ENCODE results near the gene SLX9. TPM values are rescaled to one million over a fixed set of nuclear protein-coding genes. Genes with fewer than 3 reads are reported as not detected.
"Not testable (repeated sequence)": the region's sequence is repeated elsewhere in the genome, so short reads cannot be mapped to it uniquely, and the experiment has no call there.

Gene SLX9
- polyA plus RNA-seq, 1 experiment: 12.4 TPM

DNA sequence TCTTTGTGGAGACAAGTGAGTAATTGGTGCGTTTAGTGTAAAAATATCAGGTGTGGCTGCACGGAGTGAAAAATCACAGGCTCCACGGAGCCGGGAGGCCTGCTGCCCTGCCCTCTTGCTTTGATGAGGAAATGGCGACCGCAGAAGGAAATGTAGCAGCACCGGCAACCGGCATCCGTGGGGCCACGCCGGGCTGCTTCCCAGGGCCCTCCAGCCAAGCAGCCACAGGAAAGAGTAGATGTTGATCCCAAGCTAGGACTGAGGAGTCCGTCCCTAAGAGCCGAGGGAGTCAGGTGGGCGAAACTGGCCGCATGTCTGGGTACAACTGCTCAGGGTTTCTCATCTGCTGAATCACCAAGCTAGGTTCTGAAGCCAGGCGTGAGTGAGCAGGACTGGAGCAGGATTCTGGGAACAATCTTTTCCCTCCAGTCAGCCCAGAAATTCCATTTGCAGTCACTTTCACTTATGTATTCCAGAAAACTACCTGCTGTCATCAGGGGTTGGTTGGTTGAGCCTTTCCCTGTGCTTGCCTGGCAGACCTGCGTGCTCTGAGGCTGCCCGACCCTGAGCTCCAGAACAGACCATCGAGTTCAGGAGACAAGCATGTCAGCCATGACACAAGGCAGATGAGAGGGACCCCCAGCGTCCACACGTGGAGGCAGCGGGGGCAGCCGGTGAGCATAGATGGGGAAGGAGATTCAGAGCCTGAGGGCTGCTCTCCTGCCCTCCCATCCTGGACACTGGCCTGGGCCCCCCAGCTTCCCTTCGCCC, 13.3 kb upstream of the SLX9 start:
- ChIA-PET CTCF (interaction anchor here (0.8 to 4.0 kb wide), 8 partner anchors 26 to 211 kb away, joined by 3 to 25 read pairs (median 3); partner anchors contain the start of gene PTTG1IP), POLR2A (no interaction called here)
- TF ChIP-seq, protein P1, sequence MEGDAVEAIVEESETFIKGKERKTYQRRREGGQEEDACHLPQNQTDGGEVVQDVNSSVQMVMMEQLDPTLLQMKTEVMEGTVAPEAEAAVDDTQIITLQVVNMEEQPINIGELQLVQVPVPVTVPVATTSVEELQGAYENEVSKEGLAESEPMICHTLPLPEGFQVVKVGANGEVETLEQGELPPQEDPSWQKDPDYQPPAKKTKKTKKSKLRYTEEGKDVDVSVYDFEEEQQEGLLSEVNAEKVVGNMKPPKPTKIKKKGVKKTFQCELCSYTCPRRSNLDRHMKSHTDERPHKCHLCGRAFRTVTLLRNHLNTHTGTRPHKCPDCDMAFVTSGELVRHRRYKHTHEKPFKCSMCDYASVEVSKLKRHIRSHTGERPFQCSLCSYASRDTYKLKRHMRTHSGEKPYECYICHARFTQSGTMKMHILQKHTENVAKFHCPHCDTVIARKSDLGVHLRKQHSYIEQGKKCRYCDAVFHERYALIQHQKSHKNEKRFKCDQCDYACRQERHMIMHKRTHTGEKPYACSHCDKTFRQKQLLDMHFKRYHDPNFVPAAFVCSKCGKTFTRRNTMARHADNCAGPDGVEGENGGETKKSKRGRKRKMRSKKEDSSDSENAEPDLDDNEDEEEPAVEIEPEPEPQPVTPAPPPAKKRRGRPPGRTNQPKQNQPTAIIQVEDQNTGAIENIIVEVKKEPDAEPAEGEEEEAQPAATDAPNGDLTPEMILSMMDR (IDR thresholded peaks at IDR 0.05; ENCODE audit: insufficient read depth, low read depth, low read length): no peak
- Histone ChIP-seq H3K36me3 (ENCODE audit: control insufficient read depth, insufficient read depth, low read length) (no peaks in the 10 kb centered on the region), H3K27me3 (ENCODE audit: control insufficient read depth, insufficient read depth, low read length) (peaks cover 24% of the 10 kb centered on the region), H3K4me3 (ENCODE audit: low read depth, low read length) (no peak overlapping the region)
- DNase-seq (ENCODE audit: low read depth): no peak

DNA sequence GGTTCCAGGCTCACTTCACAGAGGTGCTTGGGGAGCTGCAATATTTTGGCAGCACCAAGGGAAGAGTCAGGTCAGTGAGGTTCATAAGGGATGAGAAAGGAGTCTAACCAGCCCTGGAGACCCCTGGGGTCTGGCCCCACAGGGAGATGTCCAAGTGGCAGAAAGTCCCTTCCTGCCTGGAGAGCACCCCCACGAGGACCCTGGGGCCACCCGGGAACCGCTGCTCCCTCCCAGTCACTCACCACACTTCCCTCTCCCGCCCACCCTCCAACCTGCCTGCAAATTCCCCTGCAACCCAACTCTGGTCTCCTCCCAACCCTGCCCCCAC, 12.6 kb upstream of the SLX9 start:
- H3K4me3 ChIP-seq (ENCODE audit: low read depth, low read length): no peak overlapping the region
- H3K36me3 ChIP-seq (ENCODE audit: control insufficient read depth, insufficient read depth, low read length): no peaks in the 10 kb centered on the region
- DNase-seq (ENCODE audit: low read depth): no peak
- TF ChIP-seq, protein P1 (IDR thresholded peaks at IDR 0.05; ENCODE audit: insufficient read depth, low read depth, low read length): no peak
- ChIA-PET POLR2A (interaction anchor here (0.6 kb wide), 1 partner anchor 46 kb away, joined by 8 read pairs; no protein-coding TSS in a partner anchor), CTCF (interaction anchor here (0.8 to 4.0 kb wide), 7 partner anchors 27 to 210 kb away, joined by 3 to 25 read pairs (median 3); partner anchors contain the start of gene PTTG1IP)
- H3K27me3 ChIP-seq (ENCODE audit: control insufficient read depth, insufficient read depth, low read length): peaks cover 28% of the 10 kb centered on the region

DNA sequence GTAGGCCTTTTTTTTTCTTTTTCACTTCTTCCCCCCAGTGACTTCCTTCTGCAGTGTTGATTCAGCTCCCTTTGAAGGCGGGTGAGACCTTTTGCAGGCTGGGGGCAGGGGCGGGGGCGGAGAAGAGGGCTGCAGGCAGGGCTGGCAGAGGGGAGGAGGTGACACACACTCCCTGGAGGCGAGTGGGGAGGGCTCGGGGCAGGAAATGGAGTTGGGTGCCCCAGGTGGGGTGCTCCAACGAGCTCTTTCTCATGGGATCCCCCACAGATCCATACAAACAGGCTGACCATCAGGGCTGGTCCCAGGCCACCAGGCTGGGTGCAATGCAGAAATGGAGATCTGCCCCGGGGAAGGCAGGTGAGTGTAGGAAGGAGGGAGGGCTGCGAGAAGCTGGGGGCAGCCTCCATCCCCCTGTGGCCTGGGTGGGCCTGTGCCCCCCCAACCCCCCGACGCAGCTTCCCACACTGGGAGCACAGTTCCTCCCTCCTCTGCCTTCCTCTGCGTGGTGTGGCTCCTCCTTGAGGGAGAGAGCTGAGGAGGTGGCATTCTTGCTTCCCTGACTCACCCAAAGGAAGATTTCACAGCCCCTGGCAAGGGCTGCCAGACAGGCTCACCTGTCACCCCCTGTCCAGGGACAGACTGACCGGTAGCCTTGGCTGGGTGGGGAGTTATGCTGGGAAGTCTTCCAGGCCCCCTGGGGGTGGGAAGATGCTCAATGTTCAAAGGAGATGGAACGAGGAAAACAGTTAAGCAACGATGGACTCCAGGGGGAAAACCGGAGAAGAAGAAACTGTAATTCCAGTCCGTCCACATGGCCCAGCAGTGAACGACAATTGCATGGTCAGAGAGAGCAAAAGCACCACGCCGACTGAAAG, 12.0 kb upstream of the SLX9 start:
- DNase-seq (ENCODE audit: low read depth): no peak
- ChIA-PET POLR2A (interaction anchor here (0.5 to 0.6 kb wide), 2 partner anchors 47 to 122 kb away, joined by 3 to 8 read pairs; no protein-coding TSS in a partner anchor), CTCF (interaction anchor here (1.2 to 4.0 kb wide), 3 partner anchors 11 to 209 kb away, joined by 4 to 25 read pairs (median 4); no protein-coding TSS in a partner anchor)
- no peaks in the 10 kb centered on the region for H3K36me3 ChIP-seq (ENCODE audit: control insufficient read depth, insufficient read depth, low read length)
- H3K27me3 ChIP-seq (ENCODE audit: control insufficient read depth, insufficient read depth, low read length): peaks cover 24% of the 10 kb centered on the region
- TF ChIP-seq, protein P1 (IDR thresholded peaks at IDR 0.05; ENCODE audit: insufficient read depth, low read depth, low read length): peak; percentile 24; the same call in 1 of the 2 replicates
- H3K4me3 ChIP-seq (ENCODE audit: low read depth, low read length): no peak overlapping the region

DNA sequence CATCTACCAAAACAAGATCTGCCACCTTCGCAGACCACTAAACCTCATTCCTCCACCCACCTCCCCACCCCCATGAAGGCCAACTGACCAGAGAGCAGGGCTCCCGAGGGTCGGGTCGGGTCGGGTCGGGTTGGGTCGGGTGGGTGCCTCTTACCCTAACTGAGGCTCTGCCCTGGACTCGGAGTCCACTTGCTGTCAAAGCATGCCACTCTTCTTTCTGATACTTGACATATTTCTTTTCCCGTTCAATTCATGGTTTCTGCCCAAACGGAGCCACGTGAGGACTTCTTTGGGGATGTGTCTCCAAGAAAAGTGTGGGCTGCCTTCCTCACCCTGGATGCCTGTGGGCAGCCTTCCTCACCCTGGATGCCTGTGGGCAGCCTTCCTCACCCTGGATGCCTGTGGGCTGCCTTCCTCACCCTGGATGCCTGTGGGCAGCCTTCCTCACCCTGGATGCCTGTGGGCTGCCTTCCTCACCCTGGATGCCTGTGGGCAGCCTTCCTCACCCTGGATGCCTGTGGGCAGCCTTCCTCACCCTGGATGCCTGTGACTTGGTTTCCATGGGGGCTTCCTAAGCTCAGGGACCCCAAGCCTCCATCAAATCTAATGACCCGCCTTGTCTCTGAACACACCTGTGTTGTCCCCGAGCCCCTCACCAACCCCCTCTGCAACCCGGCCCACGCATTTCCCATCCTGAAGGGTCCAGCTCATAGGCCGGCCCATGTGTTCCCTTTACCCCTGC, 11.2 kb upstream of the SLX9 start:
- POLR2A ChIA-PET: interaction anchor here (0.5 kb wide), 1 partner anchor 123 kb away, joined by 3 read pairs; no protein-coding TSS in a partner anchor
- H3K4me3 ChIP-seq (ENCODE audit: low read depth, low read length): not testable (repeated sequence)

DNA sequence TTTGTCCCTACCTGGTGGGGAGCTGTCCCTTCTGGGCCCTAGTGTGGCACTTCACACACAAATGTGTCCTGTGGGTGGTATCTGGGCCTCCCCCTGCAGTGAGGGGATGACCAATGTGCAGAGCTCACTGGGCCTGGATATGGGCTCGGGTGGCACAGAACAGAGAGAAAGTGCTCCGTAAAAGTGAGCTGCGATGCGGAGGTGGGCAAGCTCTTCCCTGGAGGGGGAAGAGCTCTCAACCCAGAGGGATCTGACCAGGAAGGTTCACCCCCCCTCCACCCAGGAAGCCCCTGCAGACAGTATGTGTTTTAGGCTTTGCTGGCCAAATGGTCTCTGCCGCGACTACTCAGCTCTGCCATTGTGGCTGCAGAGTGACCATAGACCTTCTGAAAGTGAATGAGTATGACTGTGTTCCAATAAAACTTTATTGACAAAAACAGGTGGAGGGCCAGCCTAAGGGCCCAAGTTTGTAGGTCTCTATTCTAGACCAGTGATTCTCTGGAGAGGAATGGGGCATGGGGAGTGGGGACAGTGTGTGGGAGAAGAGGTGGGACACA, 10.5 kb upstream of the SLX9 start:
- TF ChIP-seq, protein P1 (IDR thresholded peaks at IDR 0.05; ENCODE audit: insufficient read depth, low read depth, low read length): no peak
- DNase-seq (ENCODE audit: low read depth): no peak
- Histone ChIP-seq H3K27me3 (ENCODE audit: control insufficient read depth, insufficient read depth, low read length) (peaks cover 38% of the 10 kb centered on the region), H3K4me3 (ENCODE audit: low read depth, low read length) (no peak overlapping the region), H3K36me3 (ENCODE audit: control insufficient read depth, insufficient read depth, low read length) (no peaks in the 10 kb centered on the region)
- POLR2A ChIA-PET: no interaction called here
- CTCF ChIA-PET: interaction anchor here (0.6 to 4.0 kb wide), 6 partner anchors 17 to 208 kb away, joined by 3 to 25 read pairs (median 4); no protein-coding TSS in a partner anchor

More for the DNA sequence above, 11.2 kb upstream of the SLX9 start:
- DNase-seq (ENCODE audit: low read depth): peak; percentile 27
- peaks cover 31% of the 10 kb centered on the region for H3K27me3 ChIP-seq (ENCODE audit: control insufficient read depth, insufficient read depth, low read length)
- CTCF ChIA-PET: interaction anchor here (0.6 to 4.0 kb wide), 6 partner anchors 12 to 208 kb away, joined by 3 to 25 read pairs (median 4); no protein-coding TSS in a partner anchor
- not testable (repeated sequence) for H3K36me3 ChIP-seq (ENCODE audit: control insufficient read depth, insufficient read depth, low read length)
